Stimulated activated CD4-positive, alpha-beta T cell treated with anti-CD3 and anti-CD28 coated beads, Interleukin-1b, Interleukin-23, amount 100 ng/mL, for 1 hour (primary cell): ENCODE results near the gene CDT1.

Source experiments
- DNase-seq, 2 donors: peaks; one replicate each; pipeline ENCODE4 v3.0.0-alpha.2; 2020; ENCODE audit warnings: low read depth in 2 of 2

The CDT1 gene

GRCh38 chr16:88856122-88856827 is 52.7 kb downstream of the CDT1 start:
- DNase-seq: no peak

GRCh38 chr16:88856828-88857727 is 53.5 kb downstream of the CDT1 start, which contains the start of the genes GALNS and TRAPPC2L:
TSS of gene GALNS (minus strand) at chr16:88856947. CDS start at chr16:88856877, 70 bp downstream.
TSS of gene TRAPPC2L (plus strand) at chr16:88857127. CDS start at chr16:88857151, 24 bp downstream.
- DNase-seq: peak; percentile 98 to 99

- DNase-seq: peak; percentile 26 to 56
Observed at GRCh38 chr16:88857728-88858339, 54.2 kb downstream of the CDT1 start.
